ENCODE measurements around the gene THRSP.

GRCh38 chr11:78109081-78110015 lies 45.7 kb downstream of the THRSP start:
- TF ChIP-seq, protein P1, sequence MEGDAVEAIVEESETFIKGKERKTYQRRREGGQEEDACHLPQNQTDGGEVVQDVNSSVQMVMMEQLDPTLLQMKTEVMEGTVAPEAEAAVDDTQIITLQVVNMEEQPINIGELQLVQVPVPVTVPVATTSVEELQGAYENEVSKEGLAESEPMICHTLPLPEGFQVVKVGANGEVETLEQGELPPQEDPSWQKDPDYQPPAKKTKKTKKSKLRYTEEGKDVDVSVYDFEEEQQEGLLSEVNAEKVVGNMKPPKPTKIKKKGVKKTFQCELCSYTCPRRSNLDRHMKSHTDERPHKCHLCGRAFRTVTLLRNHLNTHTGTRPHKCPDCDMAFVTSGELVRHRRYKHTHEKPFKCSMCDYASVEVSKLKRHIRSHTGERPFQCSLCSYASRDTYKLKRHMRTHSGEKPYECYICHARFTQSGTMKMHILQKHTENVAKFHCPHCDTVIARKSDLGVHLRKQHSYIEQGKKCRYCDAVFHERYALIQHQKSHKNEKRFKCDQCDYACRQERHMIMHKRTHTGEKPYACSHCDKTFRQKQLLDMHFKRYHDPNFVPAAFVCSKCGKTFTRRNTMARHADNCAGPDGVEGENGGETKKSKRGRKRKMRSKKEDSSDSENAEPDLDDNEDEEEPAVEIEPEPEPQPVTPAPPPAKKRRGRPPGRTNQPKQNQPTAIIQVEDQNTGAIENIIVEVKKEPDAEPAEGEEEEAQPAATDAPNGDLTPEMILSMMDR (optimal IDR thresholded peaks at IDR 0.05 in 1 of 3, IDR thresholded peaks at IDR 0.05 in 1 of 3, conservative IDR thresholded peaks at IDR 0.05 in 1 of 3; ENCODE audit: extremely low read depth in 1 of 3, insufficient read depth in 2 of 3, low read length in 3 of 3), result no peak
- no peak for TF ChIP-seq EZH2 (IDR thresholded peaks at IDR 0.05; ENCODE audit: low read length)
